Effector memory CD4-positive, alpha-beta T cell (primary cell): ENCODE results near the gene FBXO30.

Experiments used
- DNase-seq, 3 donors: peaks; one replicate each; pipeline ENCODE4 v3.0.0-alpha.2; 2020
- H3K27ac ChIP-seq: 2 replicates; pipeline ENCODE4 v1.7.0; 2013; ENCODE audit warnings: mild to moderate bottlenecking, low read length, moderate library complexity; ENCODE audit not compliant: insufficient read depth, poor library complexity, severe bottlenecking
- H3K27me3 ChIP-seq: replicated peaks from 2 replicates; pipeline ENCODE4 v1.7.0; 2013; ENCODE audit warnings: mild to moderate bottlenecking, low read length; ENCODE audit not compliant: insufficient read depth, control insufficient read depth, poor library complexity, severe bottlenecking
- H3K36me3 ChIP-seq: 2 replicates; pipeline ENCODE4 v1.7.0; 2013; ENCODE audit warnings: mild to moderate bottlenecking, low read length, moderate library complexity; ENCODE audit not compliant: control insufficient read depth, insufficient read depth
- H3K4me1 ChIP-seq: 2 replicates; pipeline ENCODE4 v1.7.0; 2013; ENCODE audit warnings: low read length, mild to moderate bottlenecking; ENCODE audit not compliant: control insufficient read depth, insufficient read depth, poor library complexity, severe bottlenecking
- H3K4me3 ChIP-seq: 2 replicates; pipeline ENCODE4 v1.7.0; 2013; ENCODE audit warnings: low read length, low read depth, mild to moderate bottlenecking; ENCODE audit not compliant: insufficient read depth, poor library complexity, severe bottlenecking
- H3K9me3 ChIP-seq: 2 replicates; pipeline ENCODE4 v1.7.0; 2013; ENCODE audit warnings: mild to moderate bottlenecking, low read length, moderate library complexity; ENCODE audit not compliant: control insufficient read depth

FBXO30 gene

DNA sequence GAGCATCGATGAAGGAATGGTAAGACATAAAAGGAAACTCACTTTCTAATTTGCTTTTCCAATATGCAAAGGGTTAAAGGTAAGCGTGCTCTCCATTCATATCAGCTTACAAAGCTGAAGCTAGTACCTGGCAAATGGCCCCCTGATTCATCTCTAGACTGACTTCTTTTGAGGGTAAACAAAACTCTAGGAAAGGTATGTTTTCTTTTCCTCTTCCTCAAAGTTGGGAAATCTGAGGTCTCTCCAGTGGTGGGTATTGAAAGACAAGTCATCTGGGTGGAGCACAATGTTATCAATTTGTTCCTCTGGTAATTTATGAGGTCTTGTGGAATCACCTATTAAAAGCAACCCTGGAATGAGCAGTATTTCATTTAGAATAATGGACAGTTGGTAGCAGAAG lies 7.9 kb upstream of the FBXO30 start:
- no peak overlapping the region for H3K27ac ChIP-seq
- no peaks in the 10 kb centered on the region for H3K9me3 ChIP-seq
- H3K27me3 ChIP-seq = no peaks in the 10 kb centered on the region
- H3K36me3 ChIP-seq = no peaks in the 10 kb centered on the region
- H3K4me3 ChIP-seq = no peak overlapping the region
- no peaks in the 10 kb centered on the region for H3K4me1 ChIP-seq
- no peak for DNase-seq

DNA sequence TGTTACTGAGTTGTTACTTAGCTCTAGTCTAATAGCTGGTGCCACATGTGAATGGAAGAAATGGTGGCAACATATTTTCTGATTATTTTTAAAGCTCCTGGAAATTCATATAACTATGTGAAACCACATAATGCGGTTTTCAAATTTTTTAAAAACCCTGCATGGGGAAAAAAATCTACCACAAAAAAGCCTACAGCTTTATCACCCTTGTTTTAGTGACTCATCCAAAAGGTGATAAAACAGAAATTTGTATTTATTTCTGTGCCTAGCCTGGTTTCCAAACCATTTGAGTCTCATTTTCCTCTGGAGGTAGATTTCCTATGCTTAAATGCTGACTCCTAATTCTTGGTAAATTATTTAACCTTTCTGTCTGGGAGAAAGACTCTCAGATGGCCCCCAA lies 5.4 kb upstream of the FBXO30 start:
- no peak overlapping the region for H3K27ac ChIP-seq
- DNase-seq = no peak
- no peaks in the 10 kb centered on the region for H3K27me3 ChIP-seq
- H3K4me1 ChIP-seq = peaks cover 7% of the 10 kb centered on the region
- H3K9me3 ChIP-seq = no peaks in the 10 kb centered on the region
- H3K4me3 ChIP-seq = no peak overlapping the region
- no peaks in the 10 kb centered on the region for H3K36me3 ChIP-seq

DNA sequence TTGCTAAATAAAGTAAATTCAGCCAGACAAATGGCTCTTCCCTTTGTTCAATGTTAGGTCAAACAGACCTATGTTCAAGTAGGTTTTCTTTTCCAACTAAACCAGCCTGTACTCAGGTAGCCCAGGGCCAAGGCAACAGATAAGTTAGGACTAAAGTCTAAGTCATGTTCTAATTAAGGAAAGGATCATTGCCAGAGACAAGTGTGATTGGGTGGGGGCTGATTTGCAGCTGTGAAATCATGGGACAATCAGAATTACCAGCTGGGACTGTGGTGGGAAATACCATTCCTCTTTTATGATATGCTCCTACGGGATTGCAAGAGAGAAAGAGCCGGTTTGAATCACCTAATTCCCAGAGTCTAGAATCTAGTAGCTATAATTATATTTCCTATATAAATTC lies 4.2 kb upstream of the FBXO30 start:
- peaks cover 11% of the 10 kb centered on the region for H3K4me1 ChIP-seq
- no peaks in the 10 kb centered on the region for H3K36me3 ChIP-seq
- DNase-seq = no peak
- no peaks in the 10 kb centered on the region for H3K27me3 ChIP-seq
- no peak overlapping the region for H3K27ac ChIP-seq
- H3K4me3 ChIP-seq = no peak overlapping the region
- no peaks in the 10 kb centered on the region for H3K9me3 ChIP-seq

DNA sequence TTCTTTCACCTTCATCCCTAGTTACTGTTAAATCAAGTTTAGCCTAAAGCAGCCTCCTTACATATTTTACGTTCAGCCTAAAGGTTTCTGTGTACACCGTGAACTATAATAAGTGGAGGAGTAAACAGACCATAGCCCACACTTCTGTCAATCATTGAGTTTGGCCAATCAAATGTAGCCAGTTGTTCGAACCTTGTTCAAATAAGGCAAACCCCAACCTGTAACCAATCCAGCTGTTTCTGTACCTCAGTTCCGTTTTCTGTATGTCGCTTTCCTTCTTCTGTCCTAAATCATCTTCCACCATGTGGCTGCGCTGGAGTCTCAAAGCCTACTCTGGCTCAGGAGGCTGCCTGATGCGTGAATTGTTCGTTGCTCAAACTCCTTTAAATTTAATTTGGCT lies 1.8 kb upstream of the FBXO30 start:
- peaks cover 13% of the 10 kb centered on the region for H3K4me1 ChIP-seq
- no peak overlapping the region for H3K4me3 ChIP-seq
- H3K36me3 ChIP-seq = no peaks in the 10 kb centered on the region
- no peaks in the 10 kb centered on the region for H3K27me3 ChIP-seq
- no peaks in the 10 kb centered on the region for H3K9me3 ChIP-seq
- H3K27ac ChIP-seq = no peak overlapping the region
- no peak for DNase-seq

DNA sequence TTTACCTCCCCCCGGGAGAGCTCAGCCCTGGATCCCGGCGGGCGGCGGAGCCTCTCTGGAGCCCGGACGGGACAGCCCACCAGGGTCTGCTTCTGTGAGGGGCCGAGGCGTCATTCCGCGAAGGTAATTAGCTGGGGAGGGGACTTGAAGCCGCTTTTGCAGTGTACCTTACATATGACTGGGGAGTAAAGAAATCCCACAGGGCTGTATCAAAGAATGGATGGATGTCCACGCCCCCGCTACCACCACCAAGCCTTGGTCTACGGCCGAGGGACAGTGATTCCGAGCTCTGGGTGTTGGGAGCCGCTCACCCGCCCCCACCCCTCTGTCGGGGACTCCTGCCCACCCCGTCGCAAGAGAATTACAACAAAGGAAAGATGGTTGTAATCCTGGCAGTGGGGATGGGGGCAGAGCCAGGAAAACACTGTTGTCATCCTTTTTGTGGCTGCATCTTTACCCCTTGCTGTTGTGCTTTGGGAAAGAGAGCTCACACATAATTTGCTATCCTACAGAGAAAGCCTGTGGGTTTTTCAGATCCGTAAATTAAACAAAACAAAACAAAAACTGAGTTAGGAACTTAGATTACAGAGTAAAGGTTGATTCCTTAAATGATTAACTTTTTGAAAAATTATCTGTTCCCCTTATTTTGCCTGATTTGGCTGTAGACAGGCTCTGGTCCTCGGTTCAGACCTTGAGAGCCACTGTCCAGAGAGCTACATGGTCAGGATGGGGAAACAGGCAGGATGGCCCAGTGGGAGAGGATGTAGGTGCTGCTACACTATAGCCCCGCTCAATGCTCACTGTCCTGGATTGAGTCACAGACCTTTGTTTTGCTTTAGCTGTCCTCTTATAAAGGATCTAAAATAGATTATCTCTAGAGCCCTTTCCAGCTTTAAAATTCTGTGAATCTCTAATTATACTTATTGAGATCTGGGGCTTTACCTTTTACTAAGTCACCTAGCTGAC lies 997 bp upstream of the FBXO30 start:
- Histone ChIP-seq H3K36me3 (no peaks in the 10 kb centered on the region), H3K4me3 (peak overlapping the region; percentile 82), H3K4me1 (peaks cover 13% of the 10 kb centered on the region), H3K27ac (peak overlapping the region; percentile 70), H3K27me3 (no peaks in the 10 kb centered on the region), H3K9me3 (no peaks in the 10 kb centered on the region)
- no peak for DNase-seq

DNA sequence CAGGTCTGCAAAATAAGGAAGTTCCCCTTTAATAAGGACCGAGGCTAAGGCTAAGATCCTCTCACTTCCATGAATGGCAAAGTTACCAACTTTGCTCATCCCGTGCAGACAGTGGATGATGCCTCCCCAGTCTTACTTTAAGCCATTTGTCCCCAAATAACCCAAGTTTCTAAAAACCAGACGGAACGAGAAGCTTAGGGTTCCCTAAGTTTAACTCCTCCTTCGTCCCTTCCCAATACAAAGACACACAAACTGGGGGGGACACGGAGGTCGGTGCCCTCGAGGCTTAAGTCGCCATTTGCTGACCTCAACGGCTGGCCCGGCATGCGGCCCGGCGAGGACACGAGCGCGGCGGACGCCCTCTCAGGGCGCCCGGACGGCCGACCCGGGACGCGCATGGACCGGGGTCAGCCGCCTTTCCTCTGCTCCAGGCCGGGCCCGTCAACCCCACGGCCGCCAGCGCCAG lies 527 bp downstream of the FBXO30 start:
- H3K36me3 ChIP-seq = no peaks in the 10 kb centered on the region
- no peaks in the 10 kb centered on the region for H3K9me3 ChIP-seq
- H3K4me3 ChIP-seq = peak overlapping the region; percentile 82
- no peak for DNase-seq
- peaks cover 13% of the 10 kb centered on the region for H3K4me1 ChIP-seq
- H3K27ac ChIP-seq = peak overlapping the region; percentile 70
- no peaks in the 10 kb centered on the region for H3K27me3 ChIP-seq

DNA sequence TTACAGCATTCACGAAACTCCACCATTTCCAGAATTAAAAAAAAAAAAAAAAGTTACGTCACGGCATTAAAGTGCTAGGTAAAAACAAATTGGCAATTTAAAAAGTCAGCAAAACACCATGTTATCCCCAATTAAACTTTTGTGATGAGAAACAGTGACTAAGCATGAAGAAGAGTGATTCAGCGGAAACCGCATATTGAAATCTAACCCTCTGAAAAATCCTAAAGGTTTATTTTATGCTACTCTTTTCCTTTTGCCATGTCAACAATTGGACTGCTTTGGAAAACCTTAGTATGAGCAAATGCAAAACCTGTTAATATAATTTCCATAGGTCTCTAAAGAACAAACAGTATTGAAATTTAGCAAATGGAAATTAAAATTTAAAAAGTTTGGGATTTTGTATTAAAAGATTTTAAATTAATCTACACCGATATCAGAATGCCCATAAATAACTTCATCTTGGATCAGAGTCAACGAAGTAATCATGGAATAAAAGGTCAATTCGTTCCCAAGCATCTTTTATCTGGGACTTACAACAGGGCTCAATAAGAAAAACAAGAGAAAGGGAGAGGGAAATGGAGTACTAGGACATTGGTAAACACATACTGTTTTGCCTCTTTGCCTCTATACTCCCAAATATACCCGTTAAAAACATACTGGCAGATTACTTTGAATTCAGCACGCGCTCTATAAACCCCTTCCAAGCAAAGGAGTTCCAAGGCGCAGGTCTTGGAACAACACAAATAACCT lies 1.1 kb downstream of the FBXO30 start:
- Histone ChIP-seq H3K9me3 (no peaks in the 10 kb centered on the region), H3K4me3 (peak overlapping the region; percentile 82), H3K27me3 (no peaks in the 10 kb centered on the region), H3K36me3 (no peaks in the 10 kb centered on the region), H3K27ac (peak overlapping the region; percentile 70), H3K4me1 (peaks cover 13% of the 10 kb centered on the region)
- DNase-seq = no peak

DNA sequence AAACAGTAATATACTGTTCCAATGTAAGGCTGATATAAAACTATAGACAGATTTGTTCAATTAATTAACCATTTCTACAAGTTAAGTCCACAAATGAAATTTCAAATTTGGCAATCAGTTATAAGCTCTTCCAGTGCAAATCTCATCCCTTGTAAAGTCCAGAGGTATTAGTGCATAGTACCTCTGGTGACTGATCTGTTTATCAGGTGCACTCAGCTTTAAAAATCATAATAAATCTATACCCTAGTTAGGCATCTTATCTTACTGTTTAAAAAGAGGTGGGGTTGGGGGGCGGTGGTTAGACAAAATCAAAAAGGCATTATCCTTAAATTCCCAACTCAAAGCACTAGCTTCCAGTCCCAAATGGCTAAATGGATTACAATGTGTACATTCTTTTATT lies 2.9 kb downstream of the FBXO30 start:
- Histone ChIP-seq H3K4me1 (peaks cover 13% of the 10 kb centered on the region), H3K27me3 (no peaks in the 10 kb centered on the region), H3K27ac (no peak overlapping the region), H3K9me3 (no peaks in the 10 kb centered on the region), H3K4me3 (no peak overlapping the region), H3K36me3 (no peaks in the 10 kb centered on the region)
- DNase-seq = no peak

DNA sequence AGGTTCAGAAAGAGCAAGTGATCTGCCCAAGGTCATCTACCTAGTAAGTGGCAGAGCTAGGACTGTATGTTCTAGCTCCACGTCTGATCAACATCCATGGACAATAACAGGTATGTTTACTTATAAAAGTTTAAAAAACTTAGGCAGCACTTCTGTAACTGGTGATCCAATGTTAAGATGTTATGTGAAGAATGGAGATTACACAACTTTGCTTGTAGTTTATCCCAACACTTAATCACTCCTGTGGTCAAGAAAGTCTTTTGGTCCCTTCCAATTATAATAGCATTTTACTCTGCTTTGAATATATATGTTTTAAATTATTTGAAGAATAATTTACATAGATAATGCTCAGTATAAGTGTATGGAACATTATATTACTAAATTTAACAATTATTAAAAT lies 4.8 kb downstream of the FBXO30 start:
- H3K36me3 ChIP-seq = no peaks in the 10 kb centered on the region
- peaks cover 6% of the 10 kb centered on the region for H3K4me1 ChIP-seq
- H3K9me3 ChIP-seq = no peaks in the 10 kb centered on the region
- no peaks in the 10 kb centered on the region for H3K27me3 ChIP-seq
- H3K27ac ChIP-seq = no peak overlapping the region
- DNase-seq = no peak
- H3K4me3 ChIP-seq = no peak overlapping the region

DNA sequence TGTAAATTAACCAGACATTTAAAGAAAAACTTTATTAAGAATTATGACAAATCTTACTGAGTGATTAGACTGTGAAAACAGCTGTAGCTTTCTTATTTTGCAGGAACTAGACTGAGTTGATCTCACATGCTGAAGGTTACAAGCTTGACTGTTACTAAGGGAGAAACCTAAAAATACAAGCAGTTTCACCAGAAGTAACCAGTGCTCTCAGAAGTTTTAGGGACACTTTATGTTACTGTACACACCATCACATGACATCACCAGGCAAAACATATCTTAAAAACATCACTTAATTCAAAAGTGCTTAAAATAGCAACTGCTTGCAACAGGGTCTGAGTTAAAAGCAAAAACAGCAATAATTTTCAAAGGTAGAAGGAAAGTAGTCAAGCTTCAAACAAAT lies 5.4 kb downstream of the FBXO30 start:
- H3K27me3 ChIP-seq = no peaks in the 10 kb centered on the region
- no peak overlapping the region for H3K4me3 ChIP-seq
- no peaks in the 10 kb centered on the region for H3K36me3 ChIP-seq
- H3K4me1 ChIP-seq = peaks cover 6% of the 10 kb centered on the region
- no peak for DNase-seq
- no peaks in the 10 kb centered on the region for H3K9me3 ChIP-seq
- H3K27ac ChIP-seq = no peak overlapping the region
